SK-N-MC (cell line): Measurements from ENCODE around the gene TNNI3K.

Source experiments
- EZH2 ChIP-seq: fragments of 200-600 bp; sonication (generic); IDR thresholded peaks from one replicate; pipeline ENCODE4 v1.6.1; 2017; ENCODE audit warnings: antibody characterized with exemption
- FOXP2 ChIP-seq: optimal IDR thresholded peaks from 2 replicates; pipeline ENCODE3; 2011; ENCODE audit warnings: mild to moderate bottlenecking, moderate library complexity; ENCODE audit not compliant: insufficient read depth; ENCODE audit errors: extremely low read length, control extremely low read depth
- POLR2AphosphoS5 ChIP-seq: IDR thresholded peaks from 2 replicates; pipeline ENCODE4 v1.6.1; 2012; ENCODE audit warnings: mild to moderate bottlenecking, low read depth, low read length, borderline replicate concordance

- TF ChIP-seq POLR2AphosphoS5 (no peak), EZH2 (no peak), FOXP2 (no peak)
Measured at GRCh38 chr1:74280642-74281396, 45.6 kb downstream of the TNNI3K start.
